IMR-90 (cell line): ENCODE results near the gene NF1. TPM values are rescaled to one million over a fixed set of nuclear protein-coding genes. Genes with fewer than 3 reads are reported as not detected.

Source experiments
- ATAC-seq: fragments of 200-7000 bp; cut with Tn5 transposase; 2 replicates; pipeline ENCODE4 v1.9.1; 2020; ENCODE audit warnings: low read depth, mild to moderate bottlenecking, moderate library complexity
- BruUV-seq: library from RNA; stranded (reverse); fragments of 400-500 nt; replicated peaks from 2 replicates; lab custom pipeline; 2021; lab: Mats Ljungman, UMichigan
- CTCF ChIA-PET: fragments of 300-600 bp; formaldehyde crosslinking; extraction: SDS; loops from one replicate; lab custom pipeline; 2021; ENCODE audit warnings: antibody characterized with exemption; lab: Yijun Ruan, JAX
- POLR2A ChIA-PET: fragments of 300-600 bp; sonication (Branson Sonifier 250); formaldehyde crosslinking; loops from one replicate; lab custom pipeline; 2022; ENCODE audit warnings: antibody characterized with exemption; ENCODE audit not compliant: unreplicated experiment; lab: Charles Lee
- DNase-seq: peaks from one replicate; pipeline ENCODE4 v3.0.0; 2013
- H2AFZ ChIP-seq: replicated peaks from 2 replicates; pipeline ENCODE3; 2013; ENCODE audit warnings: low read length, mild to moderate bottlenecking; ENCODE audit not compliant: poor library complexity
- H2AK5ac ChIP-seq: 2 replicates; pipeline ENCODE4 v1.6.1; 2013; ENCODE audit warnings: low read depth, low read length, inconsistent platforms
- H2AK9ac ChIP-seq: replicated peaks from 2 replicates; pipeline ENCODE3; 2013; ENCODE audit warnings: mild to moderate bottlenecking, low read depth, low read length, moderate library complexity; ENCODE audit not compliant: poor library complexity
- H2BK120ac ChIP-seq: 2 replicates; pipeline ENCODE4 v1.6.1; 2013; ENCODE audit warnings: low read depth, low read length, inconsistent platforms
- H2BK15ac ChIP-seq: 3 replicates; pipeline ENCODE4 v1.6.1; 2013; ENCODE audit warnings: low read depth, low read length, inconsistent platforms
- H2BK20ac ChIP-seq: 2 replicates; pipeline ENCODE4 v1.6.1; 2013; ENCODE audit warnings: low read depth, mild to moderate bottlenecking, inconsistent platforms, low read length, moderate library complexity
- H2BK5ac ChIP-seq: 2 replicates; pipeline ENCODE4 v1.6.1; 2013; ENCODE audit warnings: mild to moderate bottlenecking, low read depth, low read length, inconsistent platforms; ENCODE audit not compliant: poor library complexity, severe bottlenecking
- H3K14ac ChIP-seq: replicated peaks from 2 replicates; pipeline ENCODE4 v1.6.1; 2013; ENCODE audit warnings: low read depth, low read length, inconsistent platforms
- H3K18ac ChIP-seq: 2 replicates; pipeline ENCODE4 v1.6.1; 2013; ENCODE audit warnings: low read depth, low read length, control low read depth
- H3K23ac ChIP-seq: 2 replicates; pipeline ENCODE4 v1.6.1; 2013; ENCODE audit warnings: low read depth, low read length, inconsistent platforms
- H3K27ac ChIP-seq: 2 replicates; pipeline ENCODE4 v1.5.1; 2013; ENCODE audit warnings: mild to moderate bottlenecking, control low read depth, low read length; ENCODE audit not compliant: insufficient read depth
- H3K27me3 ChIP-seq: 2 replicates; pipeline ENCODE4 v1.6.1; 2013; ENCODE audit warnings: low read length; ENCODE audit not compliant: control insufficient read depth, insufficient read depth
- H3K36me3 ChIP-seq: 2 replicates; pipeline ENCODE4 v1.6.1; 2013; ENCODE audit warnings: low read length, mixed read lengths; ENCODE audit not compliant: control insufficient read depth, insufficient read depth
- H3K4ac ChIP-seq: 2 replicates; pipeline ENCODE4 v1.6.1; 2013; ENCODE audit warnings: low read depth, low read length, inconsistent platforms
- H3K4me1 ChIP-seq: 2 replicates; pipeline ENCODE4 v1.6.1; 2013; ENCODE audit warnings: low read length, mixed read lengths; ENCODE audit not compliant: control insufficient read depth, insufficient read depth
- H3K4me2 ChIP-seq: 2 replicates; pipeline ENCODE4 v1.6.1; 2013; ENCODE audit warnings: low read depth, mild to moderate bottlenecking, control low read depth, low read length, moderate library complexity
- H3K4me3 ChIP-seq: 2 replicates; pipeline ENCODE4 v1.5.1; 2013; ENCODE audit warnings: low read depth, mild to moderate bottlenecking, control low read depth, low read length, moderate library complexity; ENCODE audit not compliant: insufficient read depth
- H3K56ac ChIP-seq: 2 replicates; pipeline ENCODE4 v1.6.1; 2013; ENCODE audit warnings: low read length, inconsistent platforms; ENCODE audit not compliant: insufficient read depth; ENCODE audit errors: extremely low read depth
- H3K79me1 ChIP-seq, 2 experiments: 2 replicates each; pipeline ENCODE4 v1.6.1; 2013; ENCODE audit warnings: low read length in 2 of 2, inconsistent platforms in 1 of 2, low read depth in 1 of 2
- H3K9ac ChIP-seq: 2 replicates; pipeline ENCODE4 v1.6.1; 2013; ENCODE audit warnings: low read depth, low read length, control low read depth
- H3K9me1 ChIP-seq: 2 replicates; pipeline ENCODE4 v1.6.1; 2013; ENCODE audit warnings: low read length, inconsistent platforms; ENCODE audit not compliant: insufficient read depth
- H3K9me3 ChIP-seq: 2 replicates; pipeline ENCODE4 v1.6.1; 2013; ENCODE audit warnings: low read length; ENCODE audit not compliant: control insufficient read depth, insufficient read depth
- H4K20me1 ChIP-seq: 2 replicates; pipeline ENCODE4 v1.6.1; 2013; ENCODE audit warnings: low read length, inconsistent platforms; ENCODE audit not compliant: insufficient read depth
- H4K5ac ChIP-seq: 2 replicates; pipeline ENCODE4 v1.6.1; 2013; ENCODE audit warnings: mild to moderate bottlenecking, low read depth, low read length, control low read depth
- H4K8ac ChIP-seq, 2 experiments: 2 replicates each; pipeline ENCODE4 v1.6.1; 2013; ENCODE audit warnings: low read depth in 2 of 2, low read length in 2 of 2, control low read depth in 1 of 2, inconsistent platforms in 1 of 2
- H4K91ac ChIP-seq: 2 replicates; pipeline ENCODE4 v1.6.1; 2013; ENCODE audit warnings: low read depth, low read length, inconsistent platforms; ENCODE audit not compliant: insufficient read depth
- CHD1 ChIP-seq: IDR thresholded peaks from 2 replicates; pipeline ENCODE4 v1.6.1; 2012; ENCODE audit warnings: low read depth, low read length, improper control_type of control experiment
- ELK1 ChIP-seq: fragments of 150-350 bp; IDR thresholded peaks from 2 replicates; pipeline ENCODE4 v1.6.1; 2016; ENCODE audit warnings: low read depth, mild to moderate bottlenecking, low read length, moderate library complexity, borderline replicate concordance
- FOS ChIP-seq: fragments of 150-350 bp; IDR thresholded peaks from 2 replicates; pipeline ENCODE4 v1.6.1; 2016; ENCODE audit warnings: low read depth, low read length
- MAFK ChIP-seq: IDR thresholded peaks from 2 replicates; pipeline ENCODE4 v1.6.1; 2012; ENCODE audit warnings: low read depth, low read length, improper control_type of control experiment
- MXI1 ChIP-seq: IDR thresholded peaks from 2 replicates; pipeline ENCODE4 v1.6.1; 2012; ENCODE audit warnings: low read depth, mild to moderate bottlenecking, low read length, moderate library complexity, borderline replicate concordance
- NFE2L2 ChIP-seq: fragments of 150-350 bp; IDR thresholded peaks from 2 replicates; pipeline ENCODE4 v1.6.1; 2016; ENCODE audit warnings: low read depth, mild to moderate bottlenecking, low read length
- RCOR1 ChIP-seq: IDR thresholded peaks from 2 replicates; pipeline ENCODE4 v1.6.1; 2012; ENCODE audit warnings: mild to moderate bottlenecking, low read length, improper control_type of control experiment; ENCODE audit not compliant: insufficient replicate concordance
- USF2 ChIP-seq: fragments of 150-350 bp; IDR thresholded peaks from 2 replicates; pipeline ENCODE4 v1.6.1; 2017; ENCODE audit warnings: mild to moderate bottlenecking, antibody characterized with exemption, low read length, low read depth
- WGBS, 2 experiments: methylation state at CpG; one replicate each; pipeline versions ENCODE4 v1.1.5 to v1.1.7; 2013; ENCODE audit warnings: missing lambda C conversion rate in 2 of 2; ENCODE audit not compliant: insufficient read length in 1 of 2; ENCODE audit errors: extremely low coverage in 2 of 2; 5-methylcytosine and 5-hydroxymethylcytosine counted together
- dilution Hi-C: fragments of 300-500 bp; cut with HindIII; formaldehyde crosslinking; loops from one replicate; pipeline ENCODE4 v1.14.3; 2018; ENCODE audit warnings: low sequenced_read_pairs; ENCODE audit not compliant: unreplicated experiment
- in situ Hi-C: fragments of 300-500 bp; cut with MboI; formaldehyde crosslinking; loops from 3 replicates; pipeline ENCODE4 v1.14.3; 2019; ENCODE audit warnings: low sequenced_read_pairs, inconsistent platforms, mixed read lengths
- intact Hi-C: fragments of 100-400 bp; cut with micrococcal nuclease; formaldehyde crosslinking; loops from 2 replicates; pipeline ENCODE4 v1.10.0; 2022
- polyA plus RNA-seq, 3 experiments: library from polyadenylated mRNA; depleted of rRNA; stranded (reverse); fragments of >200 nt; gene quantifications; 2 replicates each; pipeline ENCODE4 v1.2.3, GENCODE V29; 2012; ENCODE audit warnings: low replicate concordance in 1 of 3
- total RNA-seq: library from RNA; depleted of rRNA; stranded (reverse); fragments of >200 nt; gene quantifications from 2 replicates; pipeline ENCODE4 v1.2.3, GENCODE V29; 2012

Gene NF1
- total and polyA plus RNA-seq, 2 of the 4 experiments (the other 2 are of a cell fraction), result 17.9 to 48.6 TPM

- in situ Hi-C loops, result no loop called here
- WGBS, 2 experiments, result 0% methylated on average over 1 of the region's 5 CpGs; no CpG with 5 or more reads in 1 of the 2 experiments
- H3K27ac ChIP-seq, result no peak overlapping the region
Measured at GRCh38 chr17:31405890-31406371, 311.2 kb downstream of the NF1 start.

More at GRCh38 chr17:31405890-31406371, 311.2 kb downstream of the NF1 start:
- H3K27me3 ChIP-seq, result peaks cover 40% of the 10 kb centered on the region
- dilution Hi-C loops, result no loop called here
- H3K4me2 ChIP-seq, result no peak overlapping the region
- no peak overlapping the region for H4K91ac ChIP-seq
- no peak for DNase-seq
- H3K4ac ChIP-seq, result no peak overlapping the region
- no peak overlapping the region for H4K8ac ChIP-seq
- H2BK120ac ChIP-seq, result no peak overlapping the region
- no peaks in the 10 kb centered on the region for H4K20me1 ChIP-seq
- H3K36me3 ChIP-seq, result no peaks in the 10 kb centered on the region
- BruUV-seq, result no TSS peak
- intact Hi-C loops, result no loop called here
- no peaks in the 10 kb centered on the region for H3K9me3 ChIP-seq
- no peak overlapping the region for H3K14ac ChIP-seq
- CTCF ChIA-PET, result no interaction called here
- no peak overlapping the region for H3K56ac ChIP-seq
- H2BK5ac ChIP-seq, result no peak overlapping the region
- H2AFZ ChIP-seq, result peak overlapping the region; percentile 43
- H3K4me3 ChIP-seq, result no peak overlapping the region
- no peak overlapping the region for H3K18ac ChIP-seq
- no peak overlapping the region for H3K23ac ChIP-seq
- ATAC-seq, result no peak
- H2BK15ac ChIP-seq, result no peak overlapping the region
- TF ChIP-seq USF2 (no peak), FOS (no peak), RCOR1 (no peak), MAFK (no peak), NFE2L2 (no peak), MXI1 (no peak), ELK1 (no peak), CHD1 (no peak)
- no peak overlapping the region for H3K9ac ChIP-seq
- no peaks in the 10 kb centered on the region for H3K9me1 ChIP-seq
- H2AK5ac ChIP-seq, result no peak overlapping the region
- no peaks in the 10 kb centered on the region for H3K4me1 ChIP-seq
- POLR2A ChIA-PET, result no interaction called here
- no peaks in the 10 kb centered on the region for H3K79me1 ChIP-seq
- no peak overlapping the region for H2BK20ac ChIP-seq
- H2AK9ac ChIP-seq, result no peak overlapping the region
- no peak overlapping the region for H4K5ac ChIP-seq
